Limb (tissue), 2 donors: Measurements from ENCODE around the gene WFDC2.

Experiments
- DNase-seq, 2 donors: peaks; one replicate each; pipeline ENCODE4 v3.0.0-alpha.2; 2016; ENCODE audit errors: extremely low spot score in 2 of 2

WFDC2 gene

DNA sequence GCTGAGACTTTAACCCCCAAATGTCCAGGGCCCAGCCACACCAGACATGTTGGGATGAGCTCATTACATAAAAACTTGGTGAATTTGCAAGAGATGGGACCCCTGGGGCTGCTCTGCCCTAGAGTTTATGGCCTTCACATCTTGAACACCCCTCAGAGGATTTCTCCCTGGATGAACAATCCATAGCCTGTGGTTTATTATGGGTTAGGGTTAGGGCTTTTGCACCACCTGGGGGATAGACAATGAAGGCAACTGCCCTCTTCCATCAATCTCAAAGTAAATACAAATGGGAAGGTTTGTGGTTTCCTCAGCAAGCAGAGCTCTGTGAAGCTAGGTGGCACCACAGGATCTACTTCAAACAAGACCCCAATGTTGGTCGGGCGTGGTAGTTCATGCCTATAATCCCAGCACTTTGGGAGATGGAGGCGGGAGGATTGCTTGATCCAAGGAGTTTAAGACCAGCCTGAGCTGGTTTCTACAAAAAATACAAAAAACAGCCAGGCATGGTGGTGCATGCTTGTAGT lies 28.5 kb downstream of the WFDC2 start:
- no peak for DNase-seq

GRCh38 chr20:45500022-45500421 lies 30.5 kb downstream of the WFDC2 start:
- no peak for DNase-seq

GRCh38 chr20:45501600-45501999 lies 32.0 kb downstream of the WFDC2 start:
- no peak for DNase-seq

DNA sequence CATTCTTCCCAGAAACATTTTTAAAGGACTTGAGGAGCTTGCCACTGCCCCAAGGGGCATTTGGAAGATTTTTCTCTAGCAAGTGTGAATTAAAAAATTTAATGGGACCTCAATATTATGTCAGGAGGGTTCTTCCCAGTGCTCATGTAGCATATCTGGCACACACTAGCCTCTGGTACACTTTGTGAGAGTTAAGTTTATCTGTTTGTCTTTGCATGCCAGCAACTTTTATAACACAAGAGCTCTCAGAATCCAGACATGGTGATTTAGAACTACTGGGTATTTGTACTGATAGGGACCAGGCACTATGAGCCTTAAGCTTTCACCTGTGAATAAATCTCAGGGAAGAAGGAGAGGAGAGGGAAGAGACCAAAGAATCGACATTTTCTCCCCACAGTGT lies 33.0 kb downstream of the WFDC2 start:
- DNase-seq: no peak

GRCh38 chr20:45503403-45503802 lies 33.9 kb downstream of the WFDC2 start:
- DNase-seq: no peak

DNA sequence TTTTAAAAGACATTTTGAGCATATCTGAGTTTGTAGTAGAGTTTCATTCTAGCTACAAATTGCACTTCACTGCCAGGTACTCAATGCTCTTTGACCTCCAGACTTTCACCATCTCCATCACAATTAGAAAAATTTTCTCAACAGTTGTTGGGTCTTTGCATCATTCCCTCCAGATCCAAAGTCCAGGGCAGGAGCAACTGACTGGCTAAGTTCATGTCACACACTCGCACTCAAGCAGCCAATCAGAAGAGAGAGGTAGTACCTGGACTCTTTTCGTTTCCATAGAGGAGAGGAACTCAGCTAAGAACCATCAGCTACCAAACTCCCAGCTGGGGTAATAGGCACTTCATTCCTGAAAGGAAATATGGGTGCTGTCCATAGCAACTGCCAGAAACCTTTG lies 36.8 kb downstream of the WFDC2 start:
- DNase-seq: no peak

DNA sequence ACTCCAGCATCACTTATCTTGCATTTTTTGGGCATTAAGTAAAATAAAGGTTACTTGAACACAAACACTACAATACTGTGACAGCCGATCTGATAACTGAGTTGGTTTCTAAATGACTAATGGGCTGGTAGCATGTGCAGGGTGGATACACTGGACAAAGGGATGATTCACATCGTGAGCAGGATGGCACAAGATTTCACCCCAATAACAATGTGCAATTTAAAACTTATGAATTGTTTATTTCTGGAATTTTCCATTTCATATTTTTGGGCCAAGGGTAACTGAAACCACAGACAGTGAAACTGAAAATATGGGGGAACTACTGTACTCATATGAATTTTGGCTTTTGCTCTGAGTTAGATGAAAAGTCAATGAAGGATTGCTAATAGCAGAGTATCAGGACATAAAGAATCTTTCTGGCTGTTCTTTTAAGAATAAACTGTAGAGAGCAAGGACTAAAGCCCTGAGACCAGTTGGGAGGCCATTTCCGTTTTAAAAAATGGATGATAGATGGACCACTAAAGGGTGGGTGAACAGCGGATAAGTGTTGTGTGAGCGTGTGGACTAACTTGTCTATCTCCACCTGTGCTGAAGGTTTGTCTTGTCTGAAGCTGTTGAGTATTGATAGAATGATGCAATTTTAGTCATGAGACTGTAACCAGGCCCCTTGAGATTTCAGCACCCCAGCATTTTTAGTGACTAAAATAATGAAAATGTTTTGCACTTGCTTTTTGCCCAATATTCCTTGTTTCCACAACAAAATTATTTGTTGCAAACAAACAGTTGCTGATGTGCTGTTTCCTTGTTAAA lies 37.7 kb downstream of the WFDC2 start:
- no peak for DNase-seq

DNA sequence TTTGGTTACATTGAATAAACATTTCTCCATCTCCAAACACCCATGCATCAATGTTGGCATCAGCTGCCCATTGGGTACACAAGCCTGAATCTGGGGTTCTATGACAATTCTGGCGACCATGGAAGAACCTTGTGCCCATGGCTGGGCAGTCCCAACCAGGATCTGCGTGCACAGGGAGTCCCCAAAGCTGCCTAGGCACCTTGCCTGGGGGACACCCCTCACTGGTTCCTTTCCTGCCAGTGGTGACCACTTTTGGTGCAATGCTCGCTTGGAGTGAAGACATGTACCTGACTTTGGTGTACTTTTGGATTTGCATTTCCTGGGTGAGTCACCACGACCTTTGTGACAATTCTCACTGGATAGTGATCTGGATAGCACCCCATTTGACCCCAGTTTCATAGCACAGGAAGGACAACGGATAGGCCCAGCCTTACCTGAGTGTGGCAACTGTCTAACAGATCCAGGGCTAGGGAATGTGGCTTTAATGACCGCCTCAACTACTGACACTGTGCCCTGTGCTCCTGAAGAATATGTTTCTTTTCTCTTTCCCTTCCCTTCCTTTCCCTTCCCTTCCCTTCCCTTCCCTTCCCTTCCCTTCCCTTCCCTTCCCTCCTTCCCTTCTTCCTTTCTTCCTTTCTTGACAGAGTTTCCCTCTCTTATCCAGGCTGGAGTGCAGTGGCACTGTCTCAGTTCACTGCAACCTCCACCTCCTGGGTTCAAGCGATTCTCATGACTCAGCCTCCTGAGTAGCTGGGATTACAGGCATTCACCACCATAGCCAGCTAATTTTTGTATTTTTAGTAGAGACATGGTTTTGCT lies 38.7 kb downstream of the WFDC2 start:
- no peak for DNase-seq

- no peak for DNase-seq
Observed at GRCh38 chr20:45509091-45509490, 39.5 kb downstream of the WFDC2 start.

DNA sequence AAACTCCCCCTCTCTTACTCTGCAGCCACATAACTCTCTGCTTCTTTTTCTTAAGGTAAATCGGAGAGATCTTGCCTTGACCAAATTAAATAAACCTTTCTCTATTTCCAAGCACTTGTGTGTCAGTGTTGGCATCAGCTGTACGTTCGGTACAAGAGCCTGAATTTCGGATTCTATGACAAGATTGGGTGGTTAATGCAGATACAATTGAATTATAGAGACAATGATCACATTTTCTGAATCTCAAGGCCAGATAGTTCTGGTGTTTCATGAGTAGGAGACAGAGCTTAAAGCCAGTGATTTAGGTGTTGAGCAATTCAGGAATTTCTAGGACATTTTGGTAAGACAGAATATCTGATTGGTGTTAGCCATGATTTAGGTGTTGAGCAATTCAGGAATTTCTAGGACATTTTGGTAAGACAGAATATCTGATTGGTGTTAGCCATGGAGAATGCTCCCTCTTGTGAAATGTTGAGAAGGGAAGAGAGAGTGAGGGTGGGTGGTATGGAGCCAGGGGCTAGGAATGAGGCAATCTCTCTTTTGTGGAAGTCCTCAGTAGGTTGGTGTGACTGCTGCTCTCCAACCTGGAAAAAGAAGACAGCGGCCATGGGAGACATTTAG lies 40.8 kb downstream of the WFDC2 start:
- DNase-seq: no peak

DNA sequence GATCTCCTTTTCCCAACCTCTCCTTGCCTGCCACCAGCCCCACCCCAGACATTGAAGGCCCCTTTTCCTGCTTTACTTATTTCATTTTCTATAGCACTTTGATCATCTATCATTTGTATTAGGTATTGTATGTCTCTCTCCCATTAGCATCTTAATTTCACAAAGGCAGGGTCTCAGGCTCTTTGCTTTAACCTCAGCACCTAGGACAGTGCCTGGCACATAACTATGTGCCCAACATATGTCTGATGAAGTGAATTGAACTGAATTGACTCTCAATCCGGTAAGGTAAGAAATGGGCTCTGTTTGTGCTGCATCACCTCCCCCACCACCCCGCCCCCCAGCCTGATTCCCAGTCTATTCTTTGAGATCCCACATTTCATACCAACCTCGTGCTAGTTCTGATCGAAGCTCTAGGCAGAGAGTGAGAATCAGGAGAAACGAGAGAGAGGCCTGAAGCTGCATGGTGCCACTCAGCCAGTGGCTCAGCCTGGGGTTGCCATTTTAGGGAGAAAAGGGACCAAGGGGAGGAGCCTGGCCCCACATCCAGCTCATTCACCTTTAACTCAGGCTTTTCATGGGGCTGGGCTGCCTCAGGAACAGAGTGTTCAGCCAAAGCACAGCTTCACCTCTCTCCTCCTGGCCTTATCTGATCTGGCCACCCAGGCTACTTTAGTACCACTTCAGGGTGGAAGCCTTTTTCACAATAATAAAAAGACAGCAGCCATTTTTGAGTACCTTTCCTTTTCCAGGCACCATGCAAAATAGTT lies 45.8 kb downstream of the WFDC2 start, which contains the start of gene SPINT3:
TSS of gene SPINT3 (minus strand) at position 476 of the 767 bp plus-strand sequence. CDS start at position 462, 14 bp downstream.
- no peak for DNase-seq

GRCh38 chr20:45518282-45518681 lies 48.7 kb downstream of the WFDC2 start:
- no peak for DNase-seq

GRCh38 chr20:45523821-45524220 lies 54.3 kb downstream of the WFDC2 start:
- DNase-seq: no peak

- DNase-seq: no peak
Observed at GRCh38 chr20:45527294-45527693, 57.7 kb downstream of the WFDC2 start.
